OCI-LY1 (cell line): ENCODE measurements around the gene ATP13A4.

Source experiments
- H2AFZ ChIP-seq: fragments of 200-600 bp; sonication (generic), shearing (Covaris generic); 2 replicates; pipeline ENCODE4 v1.6.0; 2014; ENCODE audit warnings: antibody characterized with exemption, mild to moderate bottlenecking, low read length
- H3F3A ChIP-seq: fragments of 200-600 bp; sonication (generic), shearing (Covaris generic); 2 replicates; pipeline ENCODE4 v1.6.0; 2014; ENCODE audit warnings: mild to moderate bottlenecking, antibody characterized with exemption, low read length, moderate library complexity; ENCODE audit not compliant: insufficient read depth
- H3K27ac ChIP-seq: fragments of 200-600 bp; sonication (generic); 2 replicates; pipeline ENCODE4 v1.5.1; 2014; ENCODE audit warnings: low read length, mixed run types, mild to moderate bottlenecking, low read depth; ENCODE audit not compliant: poor library complexity, severe bottlenecking
- H3K27me3 ChIP-seq: fragments of 200-600 bp; sonication (generic); 2 replicates; pipeline ENCODE4 v1.6.0; 2014; ENCODE audit warnings: antibody characterized with exemption, mild to moderate bottlenecking, low read length, moderate library complexity; ENCODE audit not compliant: insufficient read depth
- H3K36me3 ChIP-seq: fragments of 200-600 bp; sonication (generic); 2 replicates; pipeline ENCODE4 v1.6.1; 2014; ENCODE audit warnings: mild to moderate bottlenecking, antibody characterized with exemption, low read length, moderate library complexity, mixed read lengths; ENCODE audit not compliant: insufficient read depth
- H3K4me1 ChIP-seq: fragments of 200-600 bp; sonication (generic); 2 replicates; pipeline ENCODE4 v1.5.1; 2014; ENCODE audit warnings: mild to moderate bottlenecking, low read length, moderate library complexity; ENCODE audit not compliant: insufficient read depth, severe bottlenecking
- H3K4me2 ChIP-seq: fragments of 200-600 bp; sonication (generic), shearing (Covaris generic); 2 replicates; pipeline ENCODE4 v1.6.1; 2014; ENCODE audit warnings: low read length
- H3K4me3 ChIP-seq: fragments of 200-600 bp; sonication (generic); 2 replicates; pipeline ENCODE4 v1.5.1; 2014; ENCODE audit warnings: low read length, low read depth, mild to moderate bottlenecking, mixed read lengths; ENCODE audit not compliant: poor library complexity, severe bottlenecking
- H3K79me2 ChIP-seq: fragments of 200-600 bp; shearing (Covaris generic); 2 replicates; pipeline ENCODE4 v1.6.1; 2016; ENCODE audit warnings: mixed run types, low read length, mixed read lengths; ENCODE audit not compliant: insufficient read depth
- H3K9ac ChIP-seq: fragments of 200-600 bp; sonication (generic), shearing (Covaris generic); 2 replicates; pipeline ENCODE4 v1.6.1; 2014; ENCODE audit warnings: mild to moderate bottlenecking, low read length, mixed read lengths
- H3K9me2 ChIP-seq: fragments of 200-600 bp; sonication (generic), shearing (Covaris generic); 2 replicates; pipeline ENCODE4 v1.6.1; 2014; ENCODE audit warnings: low read depth, mild to moderate bottlenecking, low read length, mixed read lengths
- H3K9me3 ChIP-seq: fragments of 200-600 bp; shearing (Covaris generic); 2 replicates; pipeline ENCODE4 v1.6.1; 2014; ENCODE audit warnings: low read length, mixed read lengths
- H4K20me1 ChIP-seq: fragments of 200-600 bp; sonication (generic), shearing (Covaris generic); 2 replicates; pipeline ENCODE4 v1.6.0; 2016; ENCODE audit warnings: mild to moderate bottlenecking, low read length; ENCODE audit not compliant: insufficient read depth
- CTCF ChIP-seq: fragments of 200-600 bp; sonication (generic), shearing (Covaris generic); IDR thresholded peaks from 2 replicates; pipeline ENCODE4 v1.5.1; 2017; ENCODE audit warnings: mild to moderate bottlenecking, antibody characterized with exemption, low read length, moderate library complexity, mixed read lengths
- EZH2 ChIP-seq: fragments of 200-600 bp; sonication (generic), shearing (Covaris generic); IDR thresholded peaks from 2 replicates; pipeline ENCODE4 v1.8.0; 2017; ENCODE audit warnings: borderline replicate concordance, mixed run types, mild to moderate bottlenecking, antibody characterized with exemption, low read length, moderate library complexity, mixed read lengths

Gene ATP13A4

GRCh38 chr3:193416629-193417028 is 138.1 kb downstream of the ATP13A4 start:
- Histone ChIP-seq H3F3A (no peaks in the 10 kb centered on the region), H3K27me3 (no peaks in the 10 kb centered on the region), H3K9me2 (no peaks in the 10 kb centered on the region), H3K79me2 (no peaks in the 10 kb centered on the region), H3K27ac (no peak overlapping the region), H3K9me3 (no peaks in the 10 kb centered on the region), H3K9ac (no peak overlapping the region), H3K4me3 (no peak overlapping the region), H4K20me1 (no peaks in the 10 kb centered on the region), H3K4me1 (no peaks in the 10 kb centered on the region), H3K36me3 (no peaks in the 10 kb centered on the region), H2AFZ (no peak overlapping the region), H3K4me2 (no peak overlapping the region)
- TF ChIP-seq CTCF: no peak
- no peak for TF ChIP-seq EZH2

DNA sequence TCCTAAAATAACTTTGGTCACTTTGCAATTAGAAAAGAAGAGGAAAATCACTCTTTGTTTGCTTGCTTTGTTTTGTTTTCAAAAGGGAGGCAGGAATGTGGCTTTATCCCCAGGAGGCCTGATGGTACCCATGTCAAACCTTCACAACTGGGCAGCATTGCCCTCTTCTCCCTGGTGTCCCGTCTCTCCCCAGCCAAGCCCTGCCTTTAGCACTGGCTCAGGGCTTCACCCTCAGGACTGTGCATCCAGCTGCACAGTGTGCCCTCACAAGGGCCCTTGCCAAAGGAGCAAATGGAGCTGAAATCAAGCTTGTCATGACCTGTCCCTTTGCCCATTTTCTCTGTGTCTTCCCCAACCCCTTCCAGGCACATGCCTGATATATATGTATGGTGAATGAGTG is 147.0 kb downstream of the ATP13A4 start:
- Histone ChIP-seq H3K79me2 (no peaks in the 10 kb centered on the region), H3K27me3 (no peaks in the 10 kb centered on the region), H3K4me3 (no peak overlapping the region), H3K4me1 (no peaks in the 10 kb centered on the region), H3K27ac (no peak overlapping the region), H3K36me3 (no peaks in the 10 kb centered on the region), H2AFZ (no peak overlapping the region), H3K4me2 (no peak overlapping the region), H3F3A (no peaks in the 10 kb centered on the region), H3K9me2 (no peaks in the 10 kb centered on the region), H3K9me3 (no peaks in the 10 kb centered on the region), H4K20me1 (no peaks in the 10 kb centered on the region), H3K9ac (no peak overlapping the region)
- TF ChIP-seq EZH2: no peak
- TF ChIP-seq CTCF: no peak

- H3F3A ChIP-seq: no peaks in the 10 kb centered on the region
- H3K27ac ChIP-seq: no peak overlapping the region
- no peaks in the 10 kb centered on the region for H3K36me3 ChIP-seq
- H3K9me2 ChIP-seq: no peaks in the 10 kb centered on the region
- H4K20me1 ChIP-seq: no peaks in the 10 kb centered on the region
- H3K4me2 ChIP-seq: no peak overlapping the region
- no peak for TF ChIP-seq CTCF
- TF ChIP-seq EZH2: no peak
- H3K4me3 ChIP-seq: no peak overlapping the region
- no peak overlapping the region for H2AFZ ChIP-seq
- H3K4me1 ChIP-seq: no peaks in the 10 kb centered on the region
- no peak overlapping the region for H3K9ac ChIP-seq
- H3K9me3 ChIP-seq: no peaks in the 10 kb centered on the region
- H3K79me2 ChIP-seq: no peaks in the 10 kb centered on the region
- H3K27me3 ChIP-seq: no peaks in the 10 kb centered on the region
Measured at GRCh38 chr3:193407112-193407511, 147.6 kb downstream of the ATP13A4 start.
